ENCODE measurements around the gene DDA1. TPM values are rescaled to one million over a fixed set of nuclear protein-coding genes. Genes with fewer than 3 reads are reported as not detected.

The DDA1 gene
- total and polyA plus RNA-seq, 2 of the 13 experiments (the other 11 are each of a cell fraction or from before 2014, with no cell fraction given), result 24.5 to 26.0 TPM

DNA sequence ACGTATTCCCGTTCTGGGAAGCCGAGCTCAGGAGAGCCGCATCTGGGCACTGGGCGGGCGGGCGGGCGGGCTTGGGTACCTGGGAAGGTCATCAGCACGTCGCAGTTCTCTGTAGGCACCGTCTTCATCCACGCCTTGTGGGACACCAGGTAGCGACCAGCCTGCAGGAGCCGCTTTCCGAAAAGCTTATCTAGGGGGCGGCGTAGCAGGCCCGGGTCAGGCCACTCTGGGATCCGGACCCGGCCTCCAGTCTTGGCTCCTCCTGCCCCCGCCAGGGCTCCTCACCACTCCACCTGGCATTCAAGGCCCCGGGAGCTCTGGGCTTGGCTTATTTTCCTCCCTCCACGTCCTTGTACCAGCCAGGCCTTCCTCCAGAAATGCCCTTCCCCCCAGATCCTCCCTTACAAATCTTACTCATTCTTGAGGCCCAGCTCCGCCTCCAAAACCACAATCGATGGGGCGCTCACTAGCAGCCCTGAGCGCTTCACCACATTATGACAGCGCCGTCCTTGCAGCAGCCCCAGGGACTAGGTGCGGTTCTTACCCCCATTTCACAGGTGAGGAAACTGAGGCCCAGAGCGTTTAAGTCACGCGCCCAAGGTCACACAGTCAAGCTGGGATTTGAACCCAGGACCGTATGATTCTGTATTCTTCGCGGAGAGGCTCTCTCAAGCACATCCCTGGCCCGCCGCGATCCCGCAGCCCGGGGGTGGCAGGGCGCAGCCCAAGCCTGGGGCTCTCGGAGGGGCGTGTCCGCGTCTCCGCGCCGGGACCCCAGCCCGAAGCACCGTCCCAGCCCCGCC, 24.4 kb downstream of the DDA1 start (continued):
- TF ChIP-seq TFDP1 (CRISPR knock-in tag; IDR thresholded peaks at IDR 0.05; ENCODE audit: borderline replicate concordance) (no peak), ZNF484 (CRISPR knock-in tag; IDR thresholded peaks at IDR 0.05; ENCODE audit: borderline replicate concordance, low read depth) (no peak), MXD3 (CRISPR knock-in tag; IDR thresholded peaks at IDR 0.05) (peak; percentile 5; the same call in 1 of the 2 replicates), KAT8 (CRISPR knock-in tag; IDR thresholded peaks at IDR 0.05) (no peak), ZNF234 (CRISPR knock-in tag; conservative IDR thresholded peaks at IDR 0.05) (no peak), GMEB2 (CRISPR knock-in tag; IDR thresholded peaks at IDR 0.05; ENCODE audit: low read depth) (no peak), ZNF781 (CRISPR knock-in tag; IDR thresholded peaks at IDR 0.05; ENCODE audit: borderline replicate concordance, not compliant biosample characterization) (no peak), ARNTL (CRISPR knock-in tag; IDR thresholded peaks at IDR 0.05) (0 out of 2 replicates have a peak, but pooled peaks have one; percentile 3), MEF2D (CRISPR knock-in tag; IDR thresholded peaks at IDR 0.05) (no peak), SRSF1 (optimal IDR thresholded peaks at IDR 0.05; ENCODE audit: low read depth, low read length) (no peak), TOE1 (CRISPR knock-in tag; IDR thresholded peaks at IDR 0.05) (no peak), ZNF557 (CRISPR knock-in tag; IDR thresholded peaks at IDR 0.05) (no peak), RBAK (CRISPR knock-in tag; IDR thresholded peaks at IDR 0.05) (no peak), ZMAT3 (CRISPR knock-in tag; conservative IDR thresholded peaks at IDR 0.05) (no peak)
- TF ChIP-seq, protein P1, sequence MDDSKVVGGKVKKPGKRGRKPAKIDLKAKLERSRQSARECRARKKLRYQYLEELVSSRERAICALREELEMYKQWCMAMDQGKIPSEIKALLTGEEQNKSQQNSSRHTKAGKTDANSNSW (CRISPR knock-in tag; IDR thresholded peaks at IDR 0.05; ENCODE audit: borderline replicate concordance), result no peak
- TF ChIP-seq, protein P2, sequence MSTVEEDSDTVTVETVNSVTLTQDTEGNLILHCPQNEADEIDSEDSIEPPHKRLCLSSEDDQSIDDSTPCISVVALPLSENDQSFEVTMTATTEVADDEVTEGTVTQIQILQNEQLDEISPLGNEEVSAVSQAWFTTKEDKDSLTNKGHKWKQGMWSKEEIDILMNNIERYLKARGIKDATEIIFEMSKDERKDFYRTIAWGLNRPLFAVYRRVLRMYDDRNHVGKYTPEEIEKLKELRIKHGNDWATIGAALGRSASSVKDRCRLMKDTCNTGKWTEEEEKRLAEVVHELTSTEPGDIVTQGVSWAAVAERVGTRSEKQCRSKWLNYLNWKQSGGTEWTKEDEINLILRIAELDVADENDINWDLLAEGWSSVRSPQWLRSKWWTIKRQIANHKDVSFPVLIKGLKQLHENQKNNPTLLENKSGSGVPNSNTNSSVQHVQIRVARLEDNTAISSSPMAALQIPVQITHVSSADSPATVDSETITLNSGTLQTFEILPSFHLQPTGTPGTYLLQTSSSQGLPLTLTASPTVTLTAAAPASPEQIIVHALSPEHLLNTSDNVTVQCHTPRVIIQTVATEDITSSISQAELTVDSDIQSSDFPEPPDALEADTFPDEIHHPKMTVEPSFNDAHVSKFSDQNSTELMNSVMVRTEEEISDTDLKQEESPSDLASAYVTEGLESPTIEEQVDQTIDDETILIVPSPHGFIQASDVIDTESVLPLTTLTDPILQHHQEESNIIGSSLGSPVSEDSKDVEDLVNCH (CRISPR knock-in tag; IDR thresholded peaks at IDR 0.05), result no peak
- TF ChIP-seq, protein P3, sequence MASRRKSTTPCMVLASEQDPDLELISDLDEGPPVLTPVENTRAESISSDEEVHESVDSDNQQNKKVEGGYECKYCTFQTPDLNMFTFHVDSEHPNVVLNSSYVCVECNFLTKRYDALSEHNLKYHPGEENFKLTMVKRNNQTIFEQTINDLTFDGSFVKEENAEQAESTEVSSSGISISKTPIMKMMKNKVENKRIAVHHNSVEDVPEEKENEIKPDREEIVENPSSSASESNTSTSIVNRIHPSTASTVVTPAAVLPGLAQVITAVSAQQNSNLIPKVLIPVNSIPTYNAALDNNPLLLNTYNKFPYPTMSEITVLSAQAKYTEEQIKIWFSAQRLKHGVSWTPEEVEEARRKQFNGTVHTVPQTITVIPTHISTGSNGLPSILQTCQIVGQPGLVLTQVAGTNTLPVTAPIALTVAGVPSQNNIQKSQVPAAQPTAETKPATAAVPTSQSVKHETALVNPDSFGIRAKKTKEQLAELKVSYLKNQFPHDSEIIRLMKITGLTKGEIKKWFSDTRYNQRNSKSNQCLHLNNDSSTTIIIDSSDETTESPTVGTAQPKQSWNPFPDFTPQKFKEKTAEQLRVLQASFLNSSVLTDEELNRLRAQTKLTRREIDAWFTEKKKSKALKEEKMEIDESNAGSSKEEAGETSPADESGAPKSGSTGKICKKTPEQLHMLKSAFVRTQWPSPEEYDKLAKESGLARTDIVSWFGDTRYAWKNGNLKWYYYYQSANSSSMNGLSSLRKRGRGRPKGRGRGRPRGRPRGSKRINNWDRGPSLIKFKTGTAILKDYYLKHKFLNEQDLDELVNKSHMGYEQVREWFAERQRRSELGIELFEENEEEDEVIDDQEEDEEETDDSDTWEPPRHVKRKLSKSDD (CRISPR knock-in tag; IDR thresholded peaks at IDR 0.05; ENCODE audit: low read depth), result no peak
- TF ChIP-seq, protein P4, sequence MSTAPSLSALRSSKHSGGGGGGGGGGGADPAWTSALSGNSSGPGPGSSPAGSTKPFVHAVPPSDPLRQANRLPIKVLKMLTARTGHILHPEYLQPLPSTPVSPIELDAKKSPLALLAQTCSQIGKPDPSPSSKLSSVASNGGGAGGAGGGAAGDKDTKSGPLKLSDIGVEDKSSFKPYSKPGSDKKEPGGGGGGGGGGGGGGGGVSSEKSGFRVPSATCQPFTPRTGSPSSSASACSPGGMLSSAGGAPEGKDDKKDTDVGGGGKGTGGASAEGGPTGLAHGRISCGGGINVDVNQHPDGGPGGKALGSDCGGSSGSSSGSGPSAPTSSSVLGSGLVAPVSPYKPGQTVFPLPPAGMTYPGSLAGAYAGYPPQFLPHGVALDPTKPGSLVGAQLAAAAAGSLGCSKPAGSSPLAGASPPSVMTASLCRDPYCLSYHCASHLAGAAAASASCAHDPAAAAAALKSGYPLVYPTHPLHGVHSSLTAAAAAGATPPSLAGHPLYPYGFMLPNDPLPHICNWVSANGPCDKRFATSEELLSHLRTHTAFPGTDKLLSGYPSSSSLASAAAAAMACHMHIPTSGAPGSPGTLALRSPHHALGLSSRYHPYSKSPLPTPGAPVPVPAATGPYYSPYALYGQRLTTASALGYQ (CRISPR knock-in tag; IDR thresholded peaks at IDR 0.05), result no peak
